Erythroblast (primary cell): ENCODE data around the gene GSTA5.
"Not testable (repeated sequence)": the region's sequence is repeated elsewhere in the genome, so short reads cannot be mapped to it uniquely, and the experiment has no call there.

Experiments used
- GATA1 ChIP-seq: IDR thresholded peaks from 2 replicates; pipeline ENCODE4 v1.6.1; 2011; ENCODE audit warnings: low read depth, mild to moderate bottlenecking, control low read depth, low read length, moderate library complexity
- POLR2A ChIP-seq: IDR thresholded peaks from 2 replicates; pipeline ENCODE4 v1.6.1; 2011; ENCODE audit warnings: mild to moderate bottlenecking, low read length

DNA sequence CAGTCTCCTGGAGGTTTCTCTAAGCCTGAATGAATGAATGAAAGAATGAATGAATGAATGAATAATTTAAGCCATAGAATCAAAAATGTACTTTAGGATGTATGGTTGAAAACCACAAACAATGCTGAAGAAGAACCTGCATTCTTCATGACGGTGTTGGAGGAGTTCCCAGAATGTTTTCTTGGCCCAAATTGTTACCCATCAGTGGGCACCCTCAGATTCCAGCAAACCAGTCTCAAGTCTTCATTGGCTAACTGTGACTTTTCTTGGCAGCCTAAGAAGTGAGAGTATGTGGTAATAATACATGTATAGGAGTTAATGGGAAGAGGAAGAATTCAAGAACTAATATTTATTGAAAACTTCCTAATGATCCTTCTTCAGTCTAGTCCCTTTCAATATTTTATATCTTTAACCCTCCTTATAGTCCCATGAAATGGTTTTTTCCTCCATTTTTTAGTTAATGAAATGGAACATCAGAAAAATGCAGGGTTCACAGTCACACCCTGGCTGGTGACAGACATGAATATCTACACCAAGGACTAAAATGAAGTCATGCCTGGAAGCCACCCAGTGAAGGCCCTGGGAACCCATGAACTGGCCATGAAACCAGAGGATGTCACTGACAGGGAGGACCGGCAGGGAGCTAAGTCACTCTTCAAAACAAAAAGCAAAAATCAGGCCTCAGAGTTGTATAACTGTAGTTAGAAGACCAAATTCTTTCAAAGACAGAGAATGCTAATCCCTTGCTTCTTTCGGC, 29.9 kb upstream of the GSTA5 start:
- not testable (repeated sequence) for TF ChIP-seq POLR2A, GATA1
